Smooth muscle cell (in vitro differentiated cells): ENCODE measurements around the gene ACP5. TPM values are rescaled to one million over a fixed set of nuclear protein-coding genes. Genes with fewer than 3 reads are reported as not detected.

ENCODE experiments used
- DNase-seq: peaks from one replicate; lab custom pipeline; 2025; ENCODE audit not compliant: unreplicated experiment; lab: John Stamatoyannopoulos, UW
- H2AFZ ChIP-seq: fragments of 200-600 bp; sonication (generic); 2 replicates; pipeline ENCODE4 v1.6.0; 2016; ENCODE audit warnings: antibody characterized with exemption, low read depth, mild to moderate bottlenecking
- H3F3A ChIP-seq: fragments of 200-600 bp; sonication (generic); 2 replicates; pipeline ENCODE4 v1.6.0; 2017; ENCODE audit warnings: antibody characterized with exemption, low read depth
- H3K27ac ChIP-seq: fragments of 200-600 bp; sonication (generic); 2 replicates; pipeline ENCODE4 v1.5.1; 2016; ENCODE audit warnings: low read depth, mild to moderate bottlenecking
- H3K27me3 ChIP-seq: fragments of 200-600 bp; sonication (generic); 2 replicates; pipeline ENCODE4 v1.6.1; 2016; ENCODE audit warnings: low read depth, mild to moderate bottlenecking
- H3K36me3 ChIP-seq: fragments of 200-600 bp; sonication (generic); 2 replicates; pipeline ENCODE4 v1.5.1; 2016; ENCODE audit warnings: low read depth
- H3K4me1 ChIP-seq: fragments of 200-600 bp; sonication (generic); 2 replicates; pipeline ENCODE4 v1.5.1; 2016; ENCODE audit warnings: low read depth
- H3K4me2 ChIP-seq: fragments of 200-600 bp; sonication (generic); 2 replicates; pipeline ENCODE4 v1.6.0; 2016; ENCODE audit warnings: mild to moderate bottlenecking
- H3K4me3 ChIP-seq: fragments of 200-600 bp; sonication (generic); 2 replicates; pipeline ENCODE4 v1.5.1; 2016; ENCODE audit warnings: mild to moderate bottlenecking
- H3K79me2 ChIP-seq: fragments of 200-600 bp; sonication (generic); 2 replicates; pipeline ENCODE4 v1.6.0; 2016; ENCODE audit warnings: low read depth, mild to moderate bottlenecking
- H3K9ac ChIP-seq: fragments of 200-600 bp; sonication (generic); 2 replicates; pipeline ENCODE4 v1.6.0; 2016; ENCODE audit warnings: low read depth
- H3K9me3 ChIP-seq: fragments of 200-600 bp; sonication (generic); replicated peaks from 2 replicates; pipeline ENCODE4 v1.5.1; 2016; ENCODE audit warnings: low read depth
- H4K20me1 ChIP-seq: fragments of 200-600 bp; sonication (generic); 2 replicates; pipeline ENCODE4 v1.6.0; 2016; ENCODE audit warnings: low read depth
- CTCF ChIP-seq: fragments of 200-600 bp; sonication (generic); IDR thresholded peaks from 2 replicates; pipeline ENCODE4 v1.5.1; 2017; ENCODE audit warnings: borderline replicate concordance, mild to moderate bottlenecking, antibody characterized with exemption; ENCODE audit not compliant: insufficient read depth, poor library complexity, severe bottlenecking
- WGBS: methylation state at CpG from one replicate; pipeline ENCODE4 v1.1.7; 2016; ENCODE audit warnings: low lambda C conversion rate; 5-methylcytosine and 5-hydroxymethylcytosine counted together
- polyA plus RNA-seq: library from polyadenylated mRNA; unstranded; fragments of >200 nt; fragmentation: Nextera tagmentation; extraction: Ambion mirVana; gene quantifications from 2 replicates; pipeline ENCODE4 v1.2.1, GENCODE V29; 2016
- total RNA-seq: library from RNA; depleted of rRNA; stranded (reverse); fragments of >200 nt; gene quantifications from 2 replicates; pipeline ENCODE4 v1.2.3, GENCODE V29; 2014

The ACP5 gene
- total and polyA plus RNA-seq, 2 experiments from 2014 or later, result 1.9 TPM

- Histone ChIP-seq H3K4me1 (no peaks in the 10 kb centered on the region), H3K36me3 (no peaks in the 10 kb centered on the region), H3K4me2 (no peak overlapping the region), H2AFZ (no peak overlapping the region), H3K79me2 (peaks cover 4% of the 10 kb centered on the region), H3K4me3 (no peak overlapping the region), H3K9me3 (no peaks in the 10 kb centered on the region), H3K9ac (no peak overlapping the region), H3K27ac (no peak overlapping the region), H3K27me3 (no peaks in the 10 kb centered on the region), H4K20me1 (peaks cover 16% of the 10 kb centered on the region), H3F3A (no peaks in the 10 kb centered on the region)
- TF ChIP-seq CTCF, result peak; percentile 39
- 84% methylated on average over 26 of the region's 26 CpGs for WGBS
- no peak for DNase-seq
Measured at GRCh38 chr19:11551603-11552235, 25.7 kb downstream of the ACP5 start.

- H2AFZ ChIP-seq, result no peak overlapping the region
- H3K79me2 ChIP-seq, result no peaks in the 10 kb centered on the region
- WGBS, result 97% methylated on average over 7 of the region's 8 CpGs
- H3K9me3 ChIP-seq, result no peaks in the 10 kb centered on the region
- H3K4me3 ChIP-seq, result no peak overlapping the region
- H3K27me3 ChIP-seq, result no peaks in the 10 kb centered on the region
- H3K4me1 ChIP-seq, result no peaks in the 10 kb centered on the region
- no peak overlapping the region for H3K9ac ChIP-seq
- no peak overlapping the region for H3K27ac ChIP-seq
- no peak for DNase-seq
- peaks cover 2% of the 10 kb centered on the region for H4K20me1 ChIP-seq
- H3K4me2 ChIP-seq, result no peak overlapping the region
- H3K36me3 ChIP-seq, result no peaks in the 10 kb centered on the region
- TF ChIP-seq CTCF, result no peak
- H3F3A ChIP-seq, result no peaks in the 10 kb centered on the region
Measured at GRCh38 chr19:11550265-11550664, 27.2 kb downstream of the ACP5 start.

- Histone ChIP-seq H4K20me1 (no peaks in the 10 kb centered on the region), H3K27me3 (no peaks in the 10 kb centered on the region), H3K27ac (no peak overlapping the region), H3K4me3 (no peak overlapping the region), H3K36me3 (no peaks in the 10 kb centered on the region), H3K9ac (no peak overlapping the region), H3F3A (no peaks in the 10 kb centered on the region), H3K4me1 (no peaks in the 10 kb centered on the region), H3K79me2 (no peaks in the 10 kb centered on the region), H3K4me2 (no peak overlapping the region), H2AFZ (no peak overlapping the region), H3K9me3 (no peaks in the 10 kb centered on the region)
- 95% methylated on average over 24 of the region's 24 CpGs for WGBS
- TF ChIP-seq CTCF, result no peak
- DNase-seq, result no peak
Measured at GRCh38 chr19:11549386-11549953, 28.0 kb downstream of the ACP5 start.
